ENCODE measurements around the gene HSFX2.
A peak's percentile ranks its signal among the peaks of the same experiment; 100 is the strongest.
"Not testable (repeated sequence)": the region's sequence is repeated elsewhere in the genome, so short reads cannot be mapped to it uniquely, and the experiment has no call there.

The HSFX2 gene

GRCh38 chrX:149628280-149628679 lies 33.2 kb upstream of the HSFX2 start:
- Mint-ChIP-seq H3K9me3 (peaks cover 26% of the 10 kb centered on the region), H3K4me1 (peaks cover 33% of the 10 kb centered on the region), H3K27me3 (ENCODE audit: low read depth, poor library complexity) (no peaks in the 10 kb centered on the region), H3K27ac (no peak overlapping the region), H3K4me3 (no peak overlapping the region), H3K36me3 (ENCODE audit: low read depth) (no peaks in the 10 kb centered on the region)
- DNase-seq = no peak
- no peak for TF ChIP-seq CTCF (IDR thresholded peaks at IDR 0.05)

- peak overlapping the region; percentile 38 for H3K27ac Mint-ChIP-seq
Measured at GRCh38 chrX:149626829-149627228, 31.7 kb upstream of the HSFX2 start.

GRCh38 chrX:149619662-149620061 lies 24.5 kb upstream of the HSFX2 start:
- H3K27ac Mint-ChIP-seq; H3K4me1 Mint-ChIP-seq; H3K36me3 Mint-ChIP-seq (ENCODE audit: low read depth); DNase-seq; H3K4me3 Mint-ChIP-seq; H3K27me3 Mint-ChIP-seq (ENCODE audit: low read depth, poor library complexity): not testable (repeated sequence)
- peaks cover 20% of the 10 kb centered on the region for H3K9me3 Mint-ChIP-seq

More at GRCh38 chrX:149626829-149627228, 31.7 kb upstream of the HSFX2 start:
- not testable (repeated sequence) for DNase-seq; H3K27me3 Mint-ChIP-seq (ENCODE audit: low read depth, poor library complexity); H3K36me3 Mint-ChIP-seq (ENCODE audit: low read depth); H3K4me3 Mint-ChIP-seq
- H3K9me3 Mint-ChIP-seq = peaks cover 18% of the 10 kb centered on the region
- peaks cover 33% of the 10 kb centered on the region for H3K4me1 Mint-ChIP-seq

- Mint-ChIP-seq H3K27me3 (ENCODE audit: low read depth, poor library complexity) (no peaks in the 10 kb centered on the region), H3K9me3 (peaks cover 28% of the 10 kb centered on the region), H3K27ac (no peak overlapping the region), H3K4me3 (no peak overlapping the region), H3K36me3 (ENCODE audit: low read depth) (peaks cover 13% of the 10 kb centered on the region), H3K4me1 (no peaks in the 10 kb centered on the region)
- no peak for TF ChIP-seq CTCF (IDR thresholded peaks at IDR 0.05)
- DNase-seq = no peak
Measured at GRCh38 chrX:149618871-149619270, 23.8 kb upstream of the HSFX2 start.

GRCh38 chrX:149611623-149612175 lies 16.6 kb upstream of the HSFX2 start:
- Mint-ChIP-seq H3K27me3 (ENCODE audit: low read depth, poor library complexity) (no peaks in the 10 kb centered on the region), H3K27ac (no peak overlapping the region), H3K4me3 (no peak overlapping the region), H3K4me1 (no peaks in the 10 kb centered on the region), H3K36me3 (ENCODE audit: low read depth) (peaks cover 20% of the 10 kb centered on the region), H3K9me3 (peaks cover 55% of the 10 kb centered on the region)
- no peak for DNase-seq
- no peak for TF ChIP-seq CTCF (IDR thresholded peaks at IDR 0.05)

GRCh38 chrX:149610511-149610910 lies 15.4 kb upstream of the HSFX2 start:
- Mint-ChIP-seq H3K27ac (no peak overlapping the region), H3K9me3 (peaks cover 56% of the 10 kb centered on the region), H3K4me1 (no peaks in the 10 kb centered on the region), H3K4me3 (no peak overlapping the region), H3K27me3 (ENCODE audit: low read depth, poor library complexity) (no peaks in the 10 kb centered on the region), H3K36me3 (ENCODE audit: low read depth) (peaks cover 24% of the 10 kb centered on the region)
- no peak for DNase-seq
- no peak for TF ChIP-seq CTCF (IDR thresholded peaks at IDR 0.05)

- Mint-ChIP-seq H3K36me3 (ENCODE audit: low read depth) (peaks cover 13% of the 10 kb centered on the region), H3K4me3 (no peak overlapping the region), H3K9me3 (peaks cover 47% of the 10 kb centered on the region), H3K27me3 (ENCODE audit: low read depth, poor library complexity) (no peaks in the 10 kb centered on the region), H3K27ac (no peak overlapping the region), H3K4me1 (no peaks in the 10 kb centered on the region)
- no peak for TF ChIP-seq CTCF (IDR thresholded peaks at IDR 0.05)
- no peak for DNase-seq
Measured at GRCh38 chrX:149607699-149608098, 12.6 kb upstream of the HSFX2 start.

GRCh38 chrX:149605248-149605885 lies 10.3 kb upstream of the HSFX2 start:
- not testable (repeated sequence) for H3K4me1 Mint-ChIP-seq; H3K27ac Mint-ChIP-seq; DNase-seq; H3K4me3 Mint-ChIP-seq; H3K27me3 Mint-ChIP-seq (ENCODE audit: low read depth, poor library complexity)
- Mint-ChIP-seq H3K36me3 (ENCODE audit: low read depth) (peaks cover 20% of the 10 kb centered on the region), H3K9me3 (peaks cover 48% of the 10 kb centered on the region)

- DNase-seq = peak; percentile 5
- not testable (repeated sequence) for H3K27me3 Mint-ChIP-seq (ENCODE audit: low read depth, poor library complexity); H3K36me3 Mint-ChIP-seq (ENCODE audit: low read depth); H3K4me1 Mint-ChIP-seq; H3K27ac Mint-ChIP-seq; H3K4me3 Mint-ChIP-seq
- H3K9me3 Mint-ChIP-seq = peaks cover 14% of the 10 kb centered on the region
Measured at GRCh38 chrX:149598603-149599002, 3.5 kb upstream of the HSFX2 start.

GRCh38 chrX:149595943-149596342 lies 829 bp upstream of the HSFX2 start:
- DNase-seq; H3K9me3 Mint-ChIP-seq; H3K4me1 Mint-ChIP-seq; H3K4me3 Mint-ChIP-seq; H3K27me3 Mint-ChIP-seq (ENCODE audit: low read depth, poor library complexity); H3K27ac Mint-ChIP-seq; H3K36me3 Mint-ChIP-seq (ENCODE audit: low read depth): not testable (repeated sequence)
